Colonic mucosa (tissue), 4 donors: ENCODE measurements around the gene PCNX1. TPM values are rescaled to one million over a fixed set of nuclear protein-coding genes. Genes with fewer than 3 reads are reported as not detected.

Experiments
- DNase-seq: peaks from one replicate; pipeline ENCODE4 v3.0.0-alpha.2; 2020
- H3K27ac ChIP-seq: fragments of 200-600 bp; one replicate; pipeline ENCODE4 v1.8.0; 2021
- H3K27me3 ChIP-seq: fragments of 200-600 bp; one replicate; pipeline ENCODE4 v1.8.0; 2021
- H3K36me3 ChIP-seq: fragments of 200-600 bp; one replicate; pipeline ENCODE4 v1.8.0; 2021
- H3K4me1 ChIP-seq: fragments of 200-600 bp; one replicate; pipeline ENCODE4 v1.8.0; 2021; ENCODE audit warnings: mild to moderate bottlenecking
- H3K4me3 ChIP-seq: fragments of 200-600 bp; one replicate; pipeline ENCODE4 v1.8.0; 2021
- H3K9ac ChIP-seq, 2 donors: one replicate each; pipeline ENCODE4 v1.7.0; 2013; ENCODE audit warnings: control low read depth in 2 of 2, low read depth in 2 of 2, low read length in 2 of 2
- H3K9me3 ChIP-seq: fragments of 200-600 bp; one replicate; pipeline ENCODE4 v1.8.0; 2021
- intact Hi-C: fragments of 100-400 bp; cut with DNase I; formaldehyde crosslinking; loops from one replicate; pipeline ENCODE4 v1.14.1; 2022
- total RNA-seq, 2 donors: library from RNA; stranded (reverse); fragmentation: NEBNext Ultra II Directional in 1 of 2; extraction: Animal tissue kit (Norgen Biotek cat#: 25700) in 1 of 2; gene quantifications; one replicate each; pipeline ENCODE4 v1.2.1, GENCODE V29; 2021
- TF ChIP-seq, protein P1 (sequence below): fragments of 200-600 bp; IDR thresholded peaks from one replicate; pipeline ENCODE4 v1.8.0; 2022; ENCODE audit warnings: antibody characterized with exemption, mild to moderate bottlenecking
- donor health status: healthy.
- donor health status: DM: no; HTN: no; CAD: no.
- donor health status: DM: no; HTN: no; CAD: no.

PCNX1 gene
- total RNA-seq, 2 donors from 2014 or later, result 18.1 to 26.7 TPM

DNA sequence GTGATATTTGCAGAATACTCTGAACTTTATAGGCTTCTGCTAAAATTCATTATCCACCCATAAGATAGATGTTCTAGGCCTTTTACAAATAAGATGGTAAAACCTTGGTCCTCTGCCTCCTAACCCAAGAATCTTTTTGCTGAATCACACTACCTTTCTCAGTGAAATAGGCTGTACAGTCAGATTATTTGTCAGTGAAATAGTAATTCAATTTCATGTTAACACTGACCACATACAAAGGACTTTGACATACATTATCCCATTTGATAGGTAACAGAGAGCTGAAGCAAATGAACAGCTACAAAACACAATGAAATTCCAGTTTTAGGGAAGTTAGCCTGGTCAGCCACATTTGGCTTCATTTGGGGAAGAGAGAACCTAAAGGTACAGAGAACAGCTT lies 141.1 kb downstream of the PCNX1 start:
- Histone ChIP-seq H3K36me3 (no peaks in the 10 kb centered on the region), H3K27me3 (no peaks in the 10 kb centered on the region), H3K27ac (no peak overlapping the region), H3K9me3 (no peaks in the 10 kb centered on the region), H3K4me1 (no peaks in the 10 kb centered on the region), H3K9ac (no peak overlapping the region), H3K4me3 (no peak overlapping the region)
- DNase-seq, result no peak
- intact Hi-C loops, result no loop called here
- TF ChIP-seq, protein P1, sequence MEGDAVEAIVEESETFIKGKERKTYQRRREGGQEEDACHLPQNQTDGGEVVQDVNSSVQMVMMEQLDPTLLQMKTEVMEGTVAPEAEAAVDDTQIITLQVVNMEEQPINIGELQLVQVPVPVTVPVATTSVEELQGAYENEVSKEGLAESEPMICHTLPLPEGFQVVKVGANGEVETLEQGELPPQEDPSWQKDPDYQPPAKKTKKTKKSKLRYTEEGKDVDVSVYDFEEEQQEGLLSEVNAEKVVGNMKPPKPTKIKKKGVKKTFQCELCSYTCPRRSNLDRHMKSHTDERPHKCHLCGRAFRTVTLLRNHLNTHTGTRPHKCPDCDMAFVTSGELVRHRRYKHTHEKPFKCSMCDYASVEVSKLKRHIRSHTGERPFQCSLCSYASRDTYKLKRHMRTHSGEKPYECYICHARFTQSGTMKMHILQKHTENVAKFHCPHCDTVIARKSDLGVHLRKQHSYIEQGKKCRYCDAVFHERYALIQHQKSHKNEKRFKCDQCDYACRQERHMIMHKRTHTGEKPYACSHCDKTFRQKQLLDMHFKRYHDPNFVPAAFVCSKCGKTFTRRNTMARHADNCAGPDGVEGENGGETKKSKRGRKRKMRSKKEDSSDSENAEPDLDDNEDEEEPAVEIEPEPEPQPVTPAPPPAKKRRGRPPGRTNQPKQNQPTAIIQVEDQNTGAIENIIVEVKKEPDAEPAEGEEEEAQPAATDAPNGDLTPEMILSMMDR, result no peak

DNA sequence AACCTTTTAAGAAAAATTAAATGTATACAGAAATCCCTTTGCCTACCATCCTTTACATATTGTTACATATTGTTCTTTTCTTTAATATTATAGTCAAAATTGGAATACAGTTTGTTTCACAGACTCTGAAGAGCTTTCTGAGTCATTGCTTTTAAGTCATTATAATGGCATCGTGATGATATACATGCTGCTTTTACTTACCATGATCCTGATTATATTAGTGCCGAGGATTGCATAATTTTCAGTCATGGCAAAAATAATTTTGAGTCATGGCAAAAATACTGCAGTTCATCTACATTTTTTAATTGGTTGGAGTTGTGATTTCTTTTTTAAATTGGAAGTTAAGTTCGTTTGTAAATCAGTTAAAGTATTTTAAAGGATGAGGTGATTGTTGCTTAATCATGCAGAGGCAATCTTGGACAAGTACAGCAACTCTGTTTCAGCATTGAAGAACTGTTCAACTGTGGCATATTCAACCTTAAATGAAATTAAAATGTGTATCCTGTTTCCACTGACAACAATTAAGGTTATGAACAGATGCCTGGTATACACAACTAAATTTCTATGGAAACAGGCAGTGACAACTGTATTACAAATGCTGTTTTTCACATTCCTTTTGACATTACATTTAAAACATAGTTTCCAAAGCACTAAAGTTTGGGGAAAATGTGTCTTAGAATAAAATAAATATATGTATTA lies 142.3 kb downstream of the PCNX1 start:
- intact Hi-C loops, result no loop called here
- Histone ChIP-seq H3K4me1 (no peaks in the 10 kb centered on the region), H3K27me3 (no peaks in the 10 kb centered on the region), H3K27ac (no peak overlapping the region), H3K36me3 (no peaks in the 10 kb centered on the region), H3K9ac (no peak overlapping the region), H3K9me3 (no peaks in the 10 kb centered on the region), H3K4me3 (no peak overlapping the region)
- TF ChIP-seq, protein P1, result no peak
- DNase-seq, result no peak

DNA sequence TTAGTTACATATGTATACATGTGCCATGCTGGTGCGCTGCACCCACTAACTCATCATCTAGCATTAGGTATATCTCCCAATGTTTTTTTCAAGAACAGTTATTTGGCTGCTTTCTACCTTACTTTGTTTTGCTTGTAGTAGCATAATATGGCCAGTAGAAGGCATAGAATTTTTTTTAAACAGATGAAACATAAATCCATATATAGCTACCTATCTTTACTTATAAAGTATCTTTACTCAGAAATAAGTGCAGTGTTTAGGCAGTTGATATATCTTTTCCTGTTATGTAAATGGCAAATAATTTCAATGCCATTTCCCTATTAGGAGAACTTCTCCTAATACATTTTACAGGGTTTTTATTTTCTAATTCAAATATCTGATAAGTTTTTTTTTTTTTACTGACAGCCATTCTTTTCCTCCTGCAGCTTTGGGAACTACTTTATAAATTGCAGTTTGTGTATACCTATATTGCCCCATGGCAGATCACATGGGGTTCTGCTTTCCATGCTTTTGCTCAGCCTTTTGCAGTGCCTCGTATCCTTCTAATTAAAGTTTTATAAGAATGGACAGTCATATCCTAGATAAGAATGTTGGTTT lies 143.1 kb downstream of the PCNX1 start:
- no peaks in the 10 kb centered on the region for H3K9me3 ChIP-seq
- H3K9ac ChIP-seq, result no peak overlapping the region
- DNase-seq, result no peak
- no peak overlapping the region for H3K27ac ChIP-seq
- H3K4me3 ChIP-seq, result no peak overlapping the region
- intact Hi-C loops, result no loop called here
- H3K27me3 ChIP-seq, result no peaks in the 10 kb centered on the region
- TF ChIP-seq, protein P1, result no peak
- no peaks in the 10 kb centered on the region for H3K4me1 ChIP-seq
- H3K36me3 ChIP-seq, result no peaks in the 10 kb centered on the region

DNA sequence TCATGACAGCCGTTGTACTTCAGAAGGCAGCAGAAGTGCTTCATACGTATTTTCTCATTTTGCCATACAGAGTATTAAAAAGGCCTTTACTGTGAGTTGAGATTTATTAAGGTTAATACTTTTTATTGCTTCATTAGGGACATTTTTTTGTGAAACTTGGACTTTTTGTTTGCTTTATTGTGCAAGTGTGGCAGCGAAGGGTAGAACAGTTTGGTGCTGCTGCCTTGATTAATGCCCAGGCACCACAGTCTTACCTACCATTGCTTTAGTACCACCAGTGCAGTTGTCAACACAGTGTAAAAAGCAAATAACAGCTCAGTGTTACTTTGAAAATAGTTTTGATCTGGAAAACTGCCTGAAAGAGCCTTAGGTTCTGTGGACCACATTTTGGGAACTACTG lies 147.4 kb downstream of the PCNX1 start:
- H3K27me3 ChIP-seq, result no peaks in the 10 kb centered on the region
- intact Hi-C loops, result no loop called here
- H3K36me3 ChIP-seq, result no peaks in the 10 kb centered on the region
- TF ChIP-seq, protein P1, result no peak
- H3K9ac ChIP-seq, result no peak overlapping the region
- H3K9me3 ChIP-seq, result no peaks in the 10 kb centered on the region
- no peak overlapping the region for H3K4me3 ChIP-seq
- no peak overlapping the region for H3K27ac ChIP-seq
- H3K4me1 ChIP-seq, result no peaks in the 10 kb centered on the region
- no peak for DNase-seq

DNA sequence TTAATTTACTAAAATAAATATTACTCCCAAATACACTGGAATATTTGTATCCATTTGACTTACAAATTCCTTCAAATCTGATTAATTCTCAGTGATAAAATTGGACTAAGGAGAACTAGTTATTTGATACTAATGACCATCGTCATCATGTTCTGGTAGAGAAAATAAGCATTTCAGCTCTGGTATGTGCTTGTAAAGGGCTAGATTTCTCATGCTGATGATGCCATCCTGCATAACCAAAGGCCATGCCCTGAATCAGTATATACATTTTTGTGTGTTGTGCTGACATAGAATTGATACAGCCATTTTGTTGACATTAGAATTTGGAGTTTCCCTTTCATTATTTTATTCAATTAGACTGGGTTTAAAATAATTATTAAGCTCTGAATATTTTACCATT lies 148.9 kb downstream of the PCNX1 start:
- Histone ChIP-seq H3K27me3 (no peaks in the 10 kb centered on the region), H3K4me1 (no peaks in the 10 kb centered on the region), H3K4me3 (no peak overlapping the region), H3K36me3 (no peaks in the 10 kb centered on the region), H3K9ac (no peak overlapping the region), H3K27ac (no peak overlapping the region), H3K9me3 (no peaks in the 10 kb centered on the region)
- DNase-seq, result no peak
- TF ChIP-seq, protein P1, result no peak
- intact Hi-C loops, result no loop called here
